Right atrium auricular region (tissue), 2 donors: ENCODE measurements around the gene SYT9. TPM values are rescaled to one million over a fixed set of nuclear protein-coding genes. Genes with fewer than 3 reads are reported as not detected.

Experiments used
- DNase-seq: peaks from one replicate; pipeline ENCODE4 v3.0.0-alpha.2; 2019; ENCODE audit warnings: low spot score
- H3K27ac ChIP-seq, 2 donors: fragments of 200-600 bp; sonication (generic); 1 replicate in 1 of 2; 2 replicates in 1 of 2; pipeline ENCODE4 v1.5.1; 2016 to 2019
- H3K27me3 ChIP-seq, 2 donors: fragments of 200-600 bp; sonication (generic); one replicate each; pipeline versions ENCODE4 v1.5.1 to v1.6.0; 2017 to 2019
- H3K36me3 ChIP-seq: fragments of 200-600 bp; sonication (generic); one replicate; pipeline ENCODE4 v1.5.1; 2016
- H3K4me1 ChIP-seq, 2 donors: fragments of 200-600 bp; sonication (generic); one replicate each; pipeline versions ENCODE4 v1.5.1 to v1.6.0; 2017 to 2019
- H3K4me3 ChIP-seq, 2 donors: fragments of 200-600 bp; sonication (generic); 1 replicate in 1 of 2; 2 replicates in 1 of 2; pipeline ENCODE4 v1.5.1; 2017 to 2019; ENCODE audit warnings: mild to moderate bottlenecking in 1 of 2, moderate library complexity in 1 of 2
- H3K9me3 ChIP-seq, 2 donors: fragments of 200-600 bp; sonication (generic); one replicate each; pipeline ENCODE4 v1.5.1; 2019
- CTCF ChIP-seq, 2 donors: fragments of 200-600 bp; sonication (generic); IDR thresholded peaks; one replicate each; pipeline ENCODE4 v1.5.1; 2019; ENCODE audit warnings: antibody characterized with exemption in 2 of 2
- total RNA-seq, 2 donors: library from RNA; depleted of rRNA; stranded (reverse); fragments of >200 nt; gene quantifications; one replicate each; pipeline ENCODE4 v1.1.0, GENCODE V29; 2016

SYT9 gene
- under 1 TPM; 0.16 to 0.74 TPM for total RNA-seq

GRCh38 chr11:7251836-7252682 lies at the start of gene SYT9:
Gene SYT9 (plus strand): TSS chr11:7251904. CDS start chr11:7252187, 283 bp downstream.
- Histone ChIP-seq H3K9me3 (no peaks in the 10 kb centered on the region), H3K27ac (no peak within 1 kb of the TSS), H3K4me1 (peaks cover 0 to 10% of the 10 kb centered on the region in 2 donors), H3K27me3 (no peaks in the 10 kb centered on the region), H3K4me3 (peak within 1 kb of the TSS; percentile 43 to 57), H3K36me3 (no peaks in the 10 kb centered on the region)
- peak in 1 of 2 donors; percentile 20 for TF ChIP-seq CTCF (IDR thresholded peaks at IDR 0.05)
- DNase-seq = no peak

- no peak for DNase-seq
- Histone ChIP-seq H3K4me3 (no peak overlapping the region), H3K4me1 (no peaks in the 10 kb centered on the region), H3K27me3 (no peaks in the 10 kb centered on the region), H3K27ac (no peak overlapping the region), H3K9me3 (no peaks in the 10 kb centered on the region), H3K36me3 (no peaks in the 10 kb centered on the region)
- no peak for TF ChIP-seq CTCF (IDR thresholded peaks at IDR 0.05)
These were observed 49.3 kb upstream of the SYT9 start for GRCh38 chr11:7202412-7202811.

GRCh38 chr11:7204778-7205177 lies 46.9 kb upstream of the SYT9 start:
- no peaks in the 10 kb centered on the region for H3K9me3 ChIP-seq
- H3K36me3 ChIP-seq = no peaks in the 10 kb centered on the region
- H3K27ac ChIP-seq = no peak overlapping the region
- DNase-seq = no peak
- no peak overlapping the region for H3K4me3 ChIP-seq
- no peaks in the 10 kb centered on the region for H3K4me1 ChIP-seq
- no peak for TF ChIP-seq CTCF (IDR thresholded peaks at IDR 0.05)
- no peaks in the 10 kb centered on the region for H3K27me3 ChIP-seq

GRCh38 chr11:7208391-7208790 lies 43.3 kb upstream of the SYT9 start:
- H3K4me3 ChIP-seq = no peak overlapping the region
- no peaks in the 10 kb centered on the region for H3K9me3 ChIP-seq
- no peak for DNase-seq
- no peaks in the 10 kb centered on the region for H3K27me3 ChIP-seq
- TF ChIP-seq CTCF (IDR thresholded peaks at IDR 0.05) = no peak
- no peak overlapping the region for H3K27ac ChIP-seq
- no peaks in the 10 kb centered on the region for H3K36me3 ChIP-seq
- H3K4me1 ChIP-seq = no peaks in the 10 kb centered on the region

- DNase-seq = no peak
- Histone ChIP-seq H3K4me3 (no peak overlapping the region), H3K4me1 (no peaks in the 10 kb centered on the region), H3K36me3 (no peaks in the 10 kb centered on the region), H3K27me3 (no peaks in the 10 kb centered on the region), H3K27ac (no peak overlapping the region), H3K9me3 (no peaks in the 10 kb centered on the region)
- TF ChIP-seq CTCF (IDR thresholded peaks at IDR 0.05) = no peak
These were observed 32.2 kb upstream of the SYT9 start for GRCh38 chr11:7219491-7219890.
